ENCODE measurements around the gene THBS2.
"Not testable (repeated sequence)": the region's sequence is repeated elsewhere in the genome, so short reads cannot be mapped to it uniquely, and the experiment has no call there.

THBS2 gene

GRCh38 chr6:169253337-169254238 lies at the start of gene THBS2:
THBS2 (minus strand) TSS chr6:169253846; CDS start chr6:169250784, 3,062 bp downstream.
- no peak for DNase-seq

- no peak for DNase-seq
Measured at GRCh38 chr6:169302716-169303115, 49.1 kb upstream of the THBS2 start.

- DNase-seq: no peak
Measured at GRCh38 chr6:169302255-169302654, 48.6 kb upstream of the THBS2 start.

GRCh38 chr6:169300916-169301315 lies 47.3 kb upstream of the THBS2 start:
- DNase-seq: no peak

GRCh38 chr6:169298626-169299025 lies 45.0 kb upstream of the THBS2 start:
- not testable (repeated sequence) for DNase-seq

GRCh38 chr6:169296622-169297021 lies 43.0 kb upstream of the THBS2 start:
- no peak for DNase-seq

GRCh38 chr6:169296170-169296569 lies 42.5 kb upstream of the THBS2 start:
- no peak for DNase-seq

- no peak for DNase-seq
Measured at GRCh38 chr6:169293196-169293595, 39.5 kb upstream of the THBS2 start.

- no peak for DNase-seq
Measured at GRCh38 chr6:169292338-169293124, 38.9 kb upstream of the THBS2 start.

GRCh38 chr6:169291646-169292337 lies 38.1 kb upstream of the THBS2 start:
- DNase-seq: no peak

- DNase-seq: no peak
Measured at GRCh38 chr6:169291148-169291547, 37.5 kb upstream of the THBS2 start.

- no peak for DNase-seq
Measured at GRCh38 chr6:169289619-169290339, 36.1 kb upstream of the THBS2 start.

- DNase-seq: no peak
Measured at GRCh38 chr6:169289257-169289618, 35.6 kb upstream of the THBS2 start.

GRCh38 chr6:169288591-169288990 lies 34.9 kb upstream of the THBS2 start:
- no peak for DNase-seq

GRCh38 chr6:169287675-169288074 lies 34.0 kb upstream of the THBS2 start:
- DNase-seq: no peak

GRCh38 chr6:169286961-169287360 lies 33.3 kb upstream of the THBS2 start:
- DNase-seq: no peak

- DNase-seq: no peak
Measured at GRCh38 chr6:169285165-169285564, 31.5 kb upstream of the THBS2 start.

- no peak for DNase-seq
Measured at GRCh38 chr6:169283924-169284323, 30.3 kb upstream of the THBS2 start.

GRCh38 chr6:169282043-169282442 lies 28.4 kb upstream of the THBS2 start:
- DNase-seq: no peak

GRCh38 chr6:169277619-169278018 lies 24.0 kb upstream of the THBS2 start:
- no peak for DNase-seq

GRCh38 chr6:169274781-169275180 lies 21.1 kb upstream of the THBS2 start:
- DNase-seq: no peak

GRCh38 chr6:169273511-169273910 lies 19.9 kb upstream of the THBS2 start:
- no peak for DNase-seq

- no peak for DNase-seq
Measured at GRCh38 chr6:169271877-169272216, 18.2 kb upstream of the THBS2 start.
